GM10248 (cell line): Measurements from ENCODE around the gene EOGT.

ENCODE experiments used
- CTCF ChIA-PET: fragments of 300-600 bp; sonication (Branson Sonifier 250); formaldehyde crosslinking; extraction: SDS; loops from one replicate; lab custom pipeline; 2021; ENCODE audit warnings: antibody characterized with exemption; lab: Yijun Ruan, JAX
- POLR2A ChIA-PET: fragments of 350-650 bp; sonication (Branson Sonifier 250); formaldehyde crosslinking; extraction: SDS; loops from one replicate; lab custom pipeline; 2020; ENCODE audit warnings: antibody characterized with exemption; lab: Yijun Ruan, JAX
- DNase-seq: peaks from one replicate; pipeline ENCODE4 v3.0.0; 2012; ENCODE audit errors: extremely low spot score
- CTCF ChIP-seq: IDR thresholded peaks from 2 replicates; pipeline ENCODE4 v1.5.1; 2012; ENCODE audit warnings: mild to moderate bottlenecking, low read depth; ENCODE audit errors: extremely low read depth, missing control alignments, control extremely low read depth

EOGT gene

DNA sequence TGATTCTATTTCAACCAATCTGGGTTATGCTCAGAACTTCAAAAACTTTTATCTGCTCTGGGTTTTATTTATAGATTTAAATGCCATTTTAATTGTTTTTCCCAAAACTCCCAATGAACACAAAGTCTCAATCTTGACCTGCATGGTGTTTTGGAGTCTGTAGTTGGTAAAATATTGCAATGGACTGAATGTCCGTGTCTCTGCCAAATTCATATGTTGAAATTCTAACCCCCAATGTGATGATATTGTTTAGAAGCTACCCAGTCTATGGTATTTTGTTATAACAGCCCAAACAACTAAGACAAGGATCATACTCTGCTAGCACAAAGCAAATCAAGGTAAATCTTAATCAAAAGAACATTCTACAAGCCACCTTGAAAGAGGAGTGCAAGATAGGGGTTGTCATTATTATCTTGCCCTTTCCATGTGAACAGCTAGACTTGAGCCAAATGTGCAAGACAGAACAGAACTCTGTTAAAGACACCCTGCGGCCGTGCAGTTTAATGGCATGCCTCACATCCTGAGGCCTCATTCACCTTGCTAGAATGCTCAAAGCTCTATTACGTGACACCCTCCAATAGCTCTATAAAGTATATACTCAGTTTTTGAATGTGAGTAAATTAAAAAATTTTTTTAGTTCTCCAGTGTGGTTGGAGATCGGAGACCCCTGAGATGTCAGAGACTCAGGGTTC is 7.5 kb downstream of the EOGT start:
- CTCF ChIA-PET = interaction anchor here (1.1 to 1.3 kb wide), 2 partner anchors 10 to 11 kb away, joined by 3 to 4 read pairs; no protein-coding TSS in a partner anchor
- TF ChIP-seq CTCF = no peak
- DNase-seq = no peak
- POLR2A ChIA-PET = no interaction called here

DNA sequence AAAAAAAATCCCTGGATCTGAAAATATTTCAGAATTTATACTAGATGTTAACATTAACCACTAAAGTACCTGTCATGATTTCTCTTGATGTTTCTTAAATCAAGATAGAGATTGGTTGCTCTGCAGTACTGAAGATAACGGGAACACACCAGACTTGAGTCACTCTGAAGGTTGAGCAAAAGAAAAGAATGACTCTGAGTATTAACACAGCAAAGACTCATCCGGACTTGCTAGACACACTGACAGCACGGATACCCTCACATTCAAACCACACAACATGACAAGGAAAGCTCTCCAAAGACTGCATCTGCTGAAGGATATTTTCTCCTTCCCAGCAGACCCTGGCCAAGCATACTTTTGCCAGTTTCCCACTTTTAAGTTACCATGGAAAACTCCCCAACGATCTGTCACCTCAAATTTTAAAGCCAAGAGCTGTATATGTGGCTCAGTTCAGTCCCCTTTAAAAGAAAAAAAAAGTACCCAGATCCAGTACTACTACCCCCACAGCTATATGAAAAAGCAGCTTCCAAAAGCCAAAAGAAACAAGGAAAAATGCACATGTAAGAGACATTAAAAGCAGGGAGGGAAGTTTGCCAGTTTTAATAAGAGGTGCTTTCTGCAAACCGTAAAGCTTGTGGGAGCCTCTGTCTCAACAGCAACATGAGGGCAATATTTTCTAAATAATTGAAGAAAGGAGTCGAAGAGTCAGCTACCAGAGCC is 8.3 kb downstream of the EOGT start:
- CTCF ChIA-PET = interaction anchor here (0.8 to 1.3 kb wide), 2 partner anchors 9 kb away, joined by 3 to 4 read pairs; partner anchors contain the start of gene EOGT
- POLR2A ChIA-PET = no interaction called here
- TF ChIP-seq CTCF = no peak
- DNase-seq = no peak

- no peak for TF ChIP-seq CTCF
- no peak for DNase-seq
- POLR2A ChIA-PET = no interaction called here
- CTCF ChIA-PET = interaction anchor here (1.5 to 1.8 kb wide), 2 partner anchors 66 to 117 kb away, joined by 3 to 5 read pairs; no protein-coding TSS in a partner anchor
Measured at GRCh38 chr3:69004138-69004537, 9.3 kb downstream of the EOGT start.

DNA sequence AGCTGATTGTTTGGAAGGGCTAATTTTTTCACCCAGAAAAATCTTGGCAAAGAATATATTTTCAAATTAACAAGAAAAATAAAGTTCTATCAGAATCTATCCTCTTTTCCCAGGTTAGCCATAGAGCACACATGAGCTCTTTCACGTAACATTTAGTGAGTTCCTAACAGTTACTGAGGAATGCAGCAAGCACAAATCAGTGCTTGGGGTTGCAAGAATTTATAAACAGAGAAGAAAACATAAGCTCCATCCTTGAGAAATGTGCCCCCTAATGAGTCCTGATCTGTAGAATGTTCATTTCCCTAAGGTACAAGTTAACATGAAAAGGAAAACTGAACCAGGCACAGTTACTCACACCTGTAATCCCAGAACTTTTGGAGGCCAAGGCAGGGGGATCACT is 13.9 kb downstream of the EOGT start:
- CTCF ChIA-PET = interaction anchor here (0.8 to 1.7 kb wide), 2 partner anchors 11 to 12 kb away, joined by 4 to 6 read pairs; no protein-coding TSS in a partner anchor
- no peak for TF ChIP-seq CTCF
- POLR2A ChIA-PET = interaction anchor here (0.5 kb wide), 1 partner anchor 12 kb away, joined by 4 read pairs; no protein-coding TSS in a partner anchor
- no peak for DNase-seq

GRCh38 chr3:68999158-68999557 is 14.3 kb downstream of the EOGT start:
- TF ChIP-seq CTCF = no peak
- no peak for DNase-seq
- ChIA-PET CTCF (interaction anchor here (0.8 to 1.7 kb wide), 2 partner anchors 11 kb away, joined by 4 to 6 read pairs; no protein-coding TSS in a partner anchor), POLR2A (interaction anchor here (0.6 kb wide), 1 partner anchor 11 kb away, joined by 4 read pairs; no protein-coding TSS in a partner anchor)

- ChIA-PET CTCF (no interaction called here), POLR2A (no interaction called here)
- no peak for TF ChIP-seq CTCF
- DNase-seq = no peak
Measured at GRCh38 chr3:68997887-68998286, 15.6 kb downstream of the EOGT start.
